H1 (cell line): ENCODE results near the gene STAC. TPM values are rescaled to one million over a fixed set of nuclear protein-coding genes. Genes with fewer than 3 reads are reported as not detected.

Experiments
- BACH1 ChIP-seq: IDR thresholded peaks from 2 replicates; pipeline ENCODE4 v1.6.1; 2012; ENCODE audit warnings: low read length, improper control_type of control experiment
- SP4 ChIP-seq: IDR thresholded peaks from 2 replicates; pipeline ENCODE4 v1.6.1; 2012; ENCODE audit warnings: low read length, inconsistent platforms
- polyA plus RNA-seq, 7 experiments: library from polyadenylated mRNA; depleted of rRNA in 3 of 7; stranded (reverse) in 5 of 7; unstranded in 2 of 7; fragments of >200 nt in 5 of 7; fragments of 200-250 nt in 2 of 7; gene quantifications; 1 replicate in 5 of 7; 2 replicates in 1 of 7; 4 replicates in 1 of 7; pipeline versions ENCODE4 v1.2.1 to v1.2.3, GENCODE V29; 2011 to 2013; ENCODE audit warnings: missing spikeins in 2 of 7, mixed read lengths in 2 of 7
- total RNA-seq: library from RNA; stranded (reverse); fragmentation: NEBNext Ultra II Directional; extraction: Animal tissue kit (Norgen Biotek cat#: 25700); gene quantifications from 2 replicates; pipeline ENCODE4 v1.2.1, GENCODE V29; 2021

STAC gene
- total and polyA plus RNA-seq, 2 of the 8 experiments (the other 6 are each of a cell fraction or from before 2014, with no cell fraction given) = 8.0 to 18.1 TPM

DNA sequence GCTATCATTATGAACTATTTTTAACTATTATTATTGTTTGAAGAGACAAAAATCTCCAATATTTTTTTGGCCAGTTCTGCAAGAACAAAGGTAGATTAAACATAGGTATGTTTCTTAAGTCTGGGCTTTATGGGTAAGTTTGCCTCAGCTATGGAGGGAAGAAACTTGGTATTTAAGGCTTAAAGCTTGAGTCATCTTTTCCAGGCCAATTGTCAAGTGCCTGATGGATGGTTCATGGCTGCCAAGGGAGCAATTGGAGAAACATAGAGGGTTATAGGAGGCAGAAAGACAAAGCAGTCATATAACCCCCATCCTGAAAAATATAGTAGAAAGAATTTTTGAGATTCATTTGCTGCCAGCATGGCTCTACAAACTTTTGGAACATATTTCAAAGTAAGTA is 7.2 kb upstream of the STAC start (continued):
- TF ChIP-seq BACH1 (no peak), SP4 (no peak)
